Ishikawa (cell line): ENCODE measurements around the gene XRCC1.
A peak's percentile ranks its signal among the peaks of the same experiment; 100 is the strongest.

Experiments used
- CEBPB ChIP-seq: IDR thresholded peaks from 2 replicates; pipeline ENCODE4 v1.6.1; 2012
- CREB1 ChIP-seq: IDR thresholded peaks from 2 replicates; pipeline ENCODE4 v1.6.1; 2012; ENCODE audit warnings: low read depth
- EGR1 ChIP-seq: IDR thresholded peaks from 2 replicates; pipeline ENCODE4 v1.6.1; 2012
- EP300 ChIP-seq: IDR thresholded peaks from 2 replicates; pipeline ENCODE4 v1.6.1; 2012; ENCODE audit warnings: borderline replicate concordance
- FOXM1 ChIP-seq: IDR thresholded peaks from 2 replicates; pipeline ENCODE4 v1.6.1; 2012; ENCODE audit warnings: low read depth, borderline replicate concordance
- NFIC ChIP-seq: IDR thresholded peaks from 2 replicates; pipeline ENCODE4 v1.6.1; 2012
- RAD21 ChIP-seq: IDR thresholded peaks from 2 replicates; pipeline ENCODE4 v1.6.1; 2012; ENCODE audit warnings: low read depth
- TAF1 ChIP-seq: IDR thresholded peaks from 2 replicates; pipeline ENCODE4 v1.6.1; 2012; ENCODE audit warnings: low read depth, mild to moderate bottlenecking
- TCF12 ChIP-seq: IDR thresholded peaks from 2 replicates; pipeline ENCODE4 v1.6.1; 2012; ENCODE audit warnings: low read depth
- TEAD4 ChIP-seq: IDR thresholded peaks from 2 replicates; pipeline ENCODE4 v1.6.1; 2012
- YY1 ChIP-seq: IDR thresholded peaks from 2 replicates; pipeline ENCODE4 v1.6.1; 2012; ENCODE audit warnings: low read depth
- ZBTB7A ChIP-seq: IDR thresholded peaks from 2 replicates; pipeline ENCODE4 v1.6.1; 2012; ENCODE audit warnings: low read depth
- TF ChIP-seq, protein P1 (sequence below): IDR thresholded peaks from 2 replicates; pipeline ENCODE4 v1.6.1; 2012
- TF ChIP-seq, protein P2 (sequence below): IDR thresholded peaks from 2 replicates; pipeline ENCODE4 v1.6.1; 2012
- TF ChIP-seq, protein P3 (sequence below): IDR thresholded peaks from 2 replicates; pipeline ENCODE4 v1.6.1; 2012; ENCODE audit warnings: low read depth, mild to moderate bottlenecking

The XRCC1 gene

DNA sequence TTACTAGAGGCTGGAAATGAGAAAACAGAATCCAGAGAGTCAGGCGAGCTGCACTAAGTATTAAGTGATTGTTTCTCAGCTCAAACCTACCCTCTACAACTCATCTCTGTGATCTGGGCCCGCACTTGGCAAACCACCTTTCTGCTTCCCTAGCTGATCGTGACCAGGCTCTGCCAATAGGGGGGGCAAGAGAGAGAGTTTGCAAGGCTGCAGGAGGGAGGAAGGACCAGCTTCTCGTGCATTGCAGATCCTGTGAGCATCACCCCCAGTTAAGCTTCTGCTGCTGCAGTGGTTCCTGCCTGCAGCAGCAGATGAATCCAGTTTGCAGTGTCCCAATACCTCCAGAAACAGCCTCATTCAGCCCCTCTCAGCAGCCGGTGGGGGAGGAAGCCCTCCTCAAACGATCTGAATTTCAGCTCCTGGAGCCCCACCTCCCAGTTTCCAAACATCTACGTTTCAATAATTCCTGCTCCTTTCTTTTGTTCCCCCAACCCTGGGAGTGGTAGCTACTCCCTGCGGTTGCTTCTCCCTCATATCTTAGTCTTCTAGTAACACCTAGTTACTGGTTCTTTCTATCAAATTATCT, 20.0 kb downstream of the XRCC1 start:
- TF ChIP-seq ZBTB7A, result no peak
- TF ChIP-seq, protein P1, sequence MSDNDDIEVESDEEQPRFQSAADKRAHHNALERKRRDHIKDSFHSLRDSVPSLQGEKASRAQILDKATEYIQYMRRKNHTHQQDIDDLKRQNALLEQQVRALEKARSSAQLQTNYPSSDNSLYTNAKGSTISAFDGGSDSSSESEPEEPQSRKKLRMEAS, result no peak
- TF ChIP-seq FOXM1, result no peak
- TF ChIP-seq RAD21, result peak; percentile 67
- no peak for TF ChIP-seq TCF12

DNA sequence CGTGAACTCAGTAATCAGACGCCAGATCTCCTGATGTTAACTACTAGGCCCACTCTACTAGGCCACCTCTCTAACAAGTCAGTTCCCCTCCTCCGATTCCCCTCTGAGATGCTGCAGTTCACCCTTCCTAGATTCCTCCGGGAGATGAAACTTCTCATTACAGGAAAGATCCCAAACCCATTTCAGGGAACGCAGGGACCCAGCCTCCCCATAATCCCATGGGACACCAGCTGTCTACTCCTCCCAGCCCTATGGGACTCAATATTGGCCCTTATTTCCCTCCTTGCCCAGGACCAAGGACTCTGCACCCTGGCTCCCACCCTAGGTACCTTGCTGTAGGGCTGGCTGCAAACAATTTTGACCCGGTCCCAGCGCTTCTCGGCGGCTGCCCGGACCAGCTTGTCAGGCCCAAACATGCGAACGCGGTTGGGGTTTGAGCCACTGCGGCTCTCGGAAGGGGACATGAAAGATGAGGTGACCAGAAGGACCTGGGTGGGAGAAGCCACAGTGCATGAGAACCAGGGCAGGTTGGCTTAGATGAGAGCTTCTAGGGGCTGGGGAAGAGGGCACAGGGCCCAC, 20.9 kb downstream of the XRCC1 start:
- TF ChIP-seq, protein P2, sequence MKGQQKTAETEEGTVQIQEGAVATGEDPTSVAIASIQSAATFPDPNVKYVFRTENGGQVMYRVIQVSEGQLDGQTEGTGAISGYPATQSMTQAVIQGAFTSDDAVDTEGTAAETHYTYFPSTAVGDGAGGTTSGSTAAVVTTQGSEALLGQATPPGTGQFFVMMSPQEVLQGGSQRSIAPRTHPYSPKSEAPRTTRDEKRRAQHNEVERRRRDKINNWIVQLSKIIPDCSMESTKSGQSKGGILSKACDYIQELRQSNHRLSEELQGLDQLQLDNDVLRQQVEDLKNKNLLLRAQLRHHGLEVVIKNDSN, result no peak
- TF ChIP-seq RAD21, result no peak
- no peak for TF ChIP-seq FOXM1
- no peak for TF ChIP-seq EGR1
- no peak for TF ChIP-seq CEBPB
- no peak for TF ChIP-seq YY1
- no peak for TF ChIP-seq TEAD4
- TF ChIP-seq CREB1, result no peak

DNA sequence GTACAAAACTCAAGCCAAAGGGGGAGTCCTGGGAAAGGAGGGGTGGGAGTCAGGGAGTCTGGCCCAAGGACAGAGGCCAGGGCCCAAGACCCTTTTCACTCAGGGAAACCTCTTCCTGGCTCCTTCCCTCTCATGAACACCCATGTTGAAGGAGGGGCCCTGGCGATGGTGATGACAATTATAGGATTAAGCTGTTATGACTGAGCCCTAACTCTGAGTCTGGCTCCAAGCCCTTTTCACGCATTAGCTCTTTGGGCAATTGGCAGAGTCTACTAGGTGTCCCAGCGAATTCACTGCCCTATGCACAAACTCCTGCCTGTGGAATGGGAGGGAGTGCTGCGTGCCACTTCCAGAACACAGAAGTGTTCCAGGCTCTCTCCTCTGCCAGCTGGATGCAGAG, 21.7 kb downstream of the XRCC1 start:
- TF ChIP-seq YY1 (no peak), EP300 (no peak), TAF1 (no peak)

DNA sequence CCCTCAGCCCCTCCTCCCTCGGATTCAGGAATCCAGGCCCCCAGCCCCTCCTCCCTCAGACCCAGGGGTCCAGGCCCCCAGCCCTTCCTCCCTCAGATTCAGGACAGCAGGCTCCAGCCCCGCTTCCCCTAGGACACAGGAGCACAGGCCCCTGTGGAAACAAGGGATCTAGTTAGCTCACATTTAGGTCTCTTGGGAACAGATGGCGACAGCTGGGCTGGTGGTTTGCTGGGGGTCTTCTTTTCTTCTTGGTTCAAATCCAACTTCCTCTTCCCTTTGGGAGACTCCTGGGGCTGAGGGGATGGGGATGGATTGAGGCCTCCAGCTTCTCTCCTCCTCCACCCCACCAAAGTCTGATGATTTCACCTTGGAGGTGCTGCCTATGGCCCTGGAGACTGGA, 22.7 kb downstream of the XRCC1 start:
- TF ChIP-seq CREB1, result no peak
- TF ChIP-seq TCF12, result no peak
- no peak for TF ChIP-seq TEAD4
- no peak for TF ChIP-seq EGR1
- TF ChIP-seq, protein P3, sequence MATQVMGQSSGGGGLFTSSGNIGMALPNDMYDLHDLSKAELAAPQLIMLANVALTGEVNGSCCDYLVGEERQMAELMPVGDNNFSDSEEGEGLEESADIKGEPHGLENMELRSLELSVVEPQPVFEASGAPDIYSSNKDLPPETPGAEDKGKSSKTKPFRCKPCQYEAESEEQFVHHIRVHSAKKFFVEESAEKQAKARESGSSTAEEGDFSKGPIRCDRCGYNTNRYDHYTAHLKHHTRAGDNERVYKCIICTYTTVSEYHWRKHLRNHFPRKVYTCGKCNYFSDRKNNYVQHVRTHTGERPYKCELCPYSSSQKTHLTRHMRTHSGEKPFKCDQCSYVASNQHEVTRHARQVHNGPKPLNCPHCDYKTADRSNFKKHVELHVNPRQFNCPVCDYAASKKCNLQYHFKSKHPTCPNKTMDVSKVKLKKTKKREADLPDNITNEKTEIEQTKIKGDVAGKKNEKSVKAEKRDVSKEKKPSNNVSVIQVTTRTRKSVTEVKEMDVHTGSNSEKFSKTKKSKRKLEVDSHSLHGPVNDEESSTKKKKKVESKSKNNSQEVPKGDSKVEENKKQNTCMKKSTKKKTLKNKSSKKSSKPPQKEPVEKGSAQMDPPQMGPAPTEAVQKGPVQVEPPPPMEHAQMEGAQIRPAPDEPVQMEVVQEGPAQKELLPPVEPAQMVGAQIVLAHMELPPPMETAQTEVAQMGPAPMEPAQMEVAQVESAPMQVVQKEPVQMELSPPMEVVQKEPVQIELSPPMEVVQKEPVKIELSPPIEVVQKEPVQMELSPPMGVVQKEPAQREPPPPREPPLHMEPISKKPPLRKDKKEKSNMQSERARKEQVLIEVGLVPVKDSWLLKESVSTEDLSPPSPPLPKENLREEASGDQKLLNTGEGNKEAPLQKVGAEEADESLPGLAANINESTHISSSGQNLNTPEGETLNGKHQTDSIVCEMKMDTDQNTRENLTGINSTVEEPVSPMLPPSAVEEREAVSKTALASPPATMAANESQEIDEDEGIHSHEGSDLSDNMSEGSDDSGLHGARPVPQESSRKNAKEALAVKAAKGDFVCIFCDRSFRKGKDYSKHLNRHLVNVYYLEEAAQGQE, result no peak
- no peak for TF ChIP-seq NFIC
- TF ChIP-seq FOXM1, result no peak
- no peak for TF ChIP-seq ZBTB7A

DNA sequence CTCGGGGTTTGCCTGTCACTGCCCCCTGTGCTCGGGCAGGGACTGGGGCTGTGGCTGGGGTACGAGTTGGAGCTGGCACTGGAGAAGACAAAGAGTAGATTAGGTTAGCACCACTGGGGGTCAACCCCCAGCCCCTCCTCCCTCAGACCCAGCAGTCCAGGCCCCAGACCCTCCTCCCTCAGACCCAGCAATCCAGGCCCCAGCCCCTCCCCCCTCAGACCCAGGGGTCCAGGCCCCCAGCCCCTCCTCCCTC, 23.2 kb downstream of the XRCC1 start:
- TF ChIP-seq TAF1, result no peak

DNA sequence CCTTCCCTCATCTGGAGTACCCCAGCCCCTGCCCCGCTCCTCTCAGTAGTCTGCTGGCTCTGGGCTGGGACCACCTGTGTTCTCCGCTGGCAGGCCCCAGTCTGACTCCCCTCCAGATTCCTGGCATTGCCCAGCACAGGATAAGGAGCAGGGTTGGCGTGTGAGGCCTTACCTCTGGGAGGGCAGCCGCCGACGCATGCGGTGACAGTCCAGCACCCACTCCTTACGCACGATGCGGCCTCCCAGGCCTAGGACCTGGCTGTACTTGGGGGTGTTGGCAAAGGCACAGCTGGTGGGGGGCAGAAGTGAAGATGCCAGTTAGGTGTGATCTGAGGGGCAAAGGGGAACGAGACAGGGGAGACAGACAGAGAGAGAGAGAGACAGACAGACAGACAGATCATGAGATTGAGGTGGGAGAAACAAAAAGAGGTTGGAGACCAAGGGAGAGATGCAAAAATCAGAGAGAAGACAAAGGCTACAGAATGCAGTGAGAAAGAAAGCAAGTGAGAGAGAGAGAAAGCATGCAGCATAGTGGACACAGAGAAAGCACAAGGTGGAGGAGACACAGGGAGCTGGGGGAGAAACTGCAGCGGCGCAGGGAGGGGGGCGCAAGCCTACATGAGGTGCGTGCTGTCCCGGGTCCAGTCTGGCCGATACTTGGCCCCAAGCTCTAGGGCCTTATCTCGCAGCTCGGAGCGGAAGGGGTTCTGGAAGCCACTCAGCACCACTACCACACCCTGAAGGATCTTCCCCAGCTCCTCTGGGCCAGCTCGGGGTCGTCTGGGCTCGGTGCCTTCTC, 23.7 kb downstream of the XRCC1 start:
- no peak for TF ChIP-seq CEBPB
- TF ChIP-seq TCF12, result no peak
- TF ChIP-seq ZBTB7A, result no peak
- no peak for TF ChIP-seq FOXM1
- no peak for TF ChIP-seq TAF1
- TF ChIP-seq RAD21, result no peak
- TF ChIP-seq NFIC, result no peak
- TF ChIP-seq, protein P1, result no peak

DNA sequence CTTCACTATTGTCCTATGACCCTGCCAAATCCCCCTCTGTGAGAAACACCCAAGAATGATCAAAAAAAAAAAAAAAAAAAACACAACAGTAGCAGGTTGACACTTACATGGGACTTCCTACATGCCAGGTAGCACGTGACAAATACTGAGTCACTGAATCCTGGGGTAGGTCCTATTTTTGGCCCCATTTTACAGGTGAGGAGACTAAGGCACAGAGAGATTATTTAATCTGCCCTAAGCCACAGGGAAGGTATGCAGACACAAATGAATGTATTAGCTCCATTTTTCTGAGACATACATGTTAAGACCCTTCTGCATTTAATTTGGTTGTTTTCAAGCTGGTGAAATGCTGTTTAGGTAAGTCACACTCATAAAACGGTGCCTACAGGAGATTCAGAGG, 26.6 kb downstream of the XRCC1 start:
- TF ChIP-seq NFIC (no peak), ZBTB7A (no peak), CREB1 (no peak), EGR1 (no peak), RAD21 (no peak), YY1 (no peak), TCF12 (no peak)
- TF ChIP-seq, protein P1, result no peak

DNA sequence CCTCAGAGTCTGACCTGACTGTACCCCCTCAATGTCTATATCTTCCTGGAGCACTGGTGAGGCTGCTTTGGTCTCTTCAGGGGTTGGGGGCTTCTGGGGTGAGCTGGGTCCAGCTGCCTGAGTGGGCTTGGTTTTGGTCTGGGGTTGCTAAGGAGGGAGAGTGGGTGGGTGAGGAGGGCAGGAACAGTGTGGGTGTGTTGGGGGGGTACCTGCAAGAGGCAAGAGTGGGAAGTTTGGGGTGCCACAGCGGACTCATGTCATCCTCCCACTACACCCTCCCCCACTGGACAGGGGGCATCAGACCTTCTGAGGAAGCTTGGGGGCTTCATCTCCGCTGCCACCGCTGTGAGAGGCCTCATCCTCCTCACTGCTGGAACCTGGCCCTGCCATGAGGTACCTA, 28.7 kb downstream of the XRCC1 start:
- TF ChIP-seq CREB1 (no peak), NFIC (no peak), TCF12 (no peak), FOXM1 (no peak), EGR1 (no peak), YY1 (no peak), ZBTB7A (no peak), CEBPB (no peak), TAF1 (no peak), RAD21 (no peak), EP300 (no peak), TEAD4 (no peak)
- TF ChIP-seq, protein P2, result no peak
- TF ChIP-seq, protein P3, result no peak
- TF ChIP-seq, protein P1, result no peak
